Esophagus muscularis mucosa (tissue), 3 donors: Measurements from ENCODE around the gene DUSP2.

Source experiments
- POLR2A ChIP-seq: fragments of 450-650 bp; IDR thresholded peaks from one replicate; pipeline ENCODE4 v1.6.1; 2017; ENCODE audit warnings: antibody characterized with exemption, moderate library complexity, mild to moderate bottlenecking, low read depth
- POLR2AphosphoS5 ChIP-seq, 2 donors: sonication (generic); formaldehyde crosslinking; IDR thresholded peaks; one replicate each; pipeline ENCODE4 v1.6.1; 2017; ENCODE audit warnings: antibody characterized with exemption in 2 of 2
- TF ChIP-seq, protein P1 (sequence below), 3 experiments: fragments of 200-600 bp in 2 of 3; fragments of 450-650 bp in 1 of 3; sonication (generic) in 2 of 3; IDR thresholded peaks; one replicate each; pipeline ENCODE4 v1.5.1; 2017 to 2019; ENCODE audit warnings: antibody characterized with exemption in 3 of 3, mild to moderate bottlenecking in 2 of 3, moderate library complexity in 1 of 3

DNA sequence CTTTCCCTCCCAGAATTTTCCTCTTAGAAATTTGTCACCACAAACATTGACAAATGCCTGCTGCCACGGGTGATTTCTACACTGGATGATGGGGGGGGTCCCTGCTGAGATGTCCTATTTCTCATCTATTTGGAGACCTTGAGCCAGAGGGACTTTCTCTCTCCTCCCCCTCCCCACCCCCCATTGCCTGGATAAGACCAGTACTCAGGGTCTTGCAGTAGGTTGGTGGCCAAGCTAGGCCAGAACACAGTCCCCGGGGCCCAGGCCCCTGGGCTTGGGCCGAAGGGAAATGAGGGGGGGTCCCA, 560 bp upstream of the DUSP2 start:
- TF ChIP-seq POLR2A (no peak), POLR2AphosphoS5 (IDR thresholded peaks at IDR 0.05) (no peak)
- TF ChIP-seq, protein P1, sequence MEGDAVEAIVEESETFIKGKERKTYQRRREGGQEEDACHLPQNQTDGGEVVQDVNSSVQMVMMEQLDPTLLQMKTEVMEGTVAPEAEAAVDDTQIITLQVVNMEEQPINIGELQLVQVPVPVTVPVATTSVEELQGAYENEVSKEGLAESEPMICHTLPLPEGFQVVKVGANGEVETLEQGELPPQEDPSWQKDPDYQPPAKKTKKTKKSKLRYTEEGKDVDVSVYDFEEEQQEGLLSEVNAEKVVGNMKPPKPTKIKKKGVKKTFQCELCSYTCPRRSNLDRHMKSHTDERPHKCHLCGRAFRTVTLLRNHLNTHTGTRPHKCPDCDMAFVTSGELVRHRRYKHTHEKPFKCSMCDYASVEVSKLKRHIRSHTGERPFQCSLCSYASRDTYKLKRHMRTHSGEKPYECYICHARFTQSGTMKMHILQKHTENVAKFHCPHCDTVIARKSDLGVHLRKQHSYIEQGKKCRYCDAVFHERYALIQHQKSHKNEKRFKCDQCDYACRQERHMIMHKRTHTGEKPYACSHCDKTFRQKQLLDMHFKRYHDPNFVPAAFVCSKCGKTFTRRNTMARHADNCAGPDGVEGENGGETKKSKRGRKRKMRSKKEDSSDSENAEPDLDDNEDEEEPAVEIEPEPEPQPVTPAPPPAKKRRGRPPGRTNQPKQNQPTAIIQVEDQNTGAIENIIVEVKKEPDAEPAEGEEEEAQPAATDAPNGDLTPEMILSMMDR (IDR thresholded peaks at IDR 0.05) = no peak
